H1 (cell line): Measurements from ENCODE around the gene SLC9C2. TPM values are rescaled to one million over a fixed set of nuclear protein-coding genes. Genes with fewer than 3 reads are reported as not detected.

Experiments
- CTCF ChIA-PET: fragments of 300-600 bp; sonication (Branson Sonifier 250); formaldehyde crosslinking; loops from one replicate; lab custom pipeline; 2021; ENCODE audit not compliant: partially characterized antibody; lab: Charles Lee
- POLR2A ChIA-PET: fragments of 300-600 bp; sonication (Branson Sonifier 250); formaldehyde crosslinking; loops from one replicate; lab custom pipeline; 2021; ENCODE audit warnings: inconsistent platforms; ENCODE audit not compliant: partially characterized antibody; lab: Charles Lee
- DNase-seq, 2 experiments: peaks; one replicate each; pipeline versions ENCODE4 v3.0.0 to v3.0.0-alpha.2; 2010 to 2022; ENCODE audit warnings: low spot score in 2 of 2, low read depth in 1 of 2, mixed read lengths in 1 of 2
- FAIRE-seq: peaks from 2 replicates; lab custom pipeline; 2011; peaks lifted over from hg19 to GRCh38; lab: Jason Lieb, UNC
- H2AFZ ChIP-seq: 2 replicates; pipeline ENCODE4 v1.8.1; 2012; ENCODE audit warnings: low read length, inconsistent platforms
- H2AK5ac ChIP-seq: 2 replicates; pipeline ENCODE4 v1.6.1; 2013; ENCODE audit warnings: low read depth, low read length
- H2BK120ac ChIP-seq: replicated peaks from 2 replicates; pipeline ENCODE3; 2013; ENCODE audit warnings: low read depth, low read length, inconsistent platforms
- H2BK12ac ChIP-seq: 2 replicates; pipeline ENCODE4 v1.6.1; 2013; ENCODE audit warnings: low read depth, low read length
- H2BK15ac ChIP-seq: 2 replicates; pipeline ENCODE4 v1.6.1; 2013; ENCODE audit warnings: low read length
- H2BK20ac ChIP-seq: 2 replicates; pipeline ENCODE4 v1.6.1; 2013; ENCODE audit warnings: low read length
- H2BK5ac ChIP-seq: 2 replicates; pipeline ENCODE4 v1.6.1; 2013; ENCODE audit warnings: low read depth, low read length
- H3K14ac ChIP-seq: 2 replicates; pipeline ENCODE4 v1.6.1; 2013; ENCODE audit warnings: inconsistent platforms; ENCODE audit not compliant: insufficient read length
- H3K18ac ChIP-seq: 2 replicates; pipeline ENCODE4 v1.6.1; 2013; ENCODE audit warnings: low read length; ENCODE audit errors: extremely low read depth
- H3K23ac ChIP-seq: 2 replicates; pipeline ENCODE4 v1.6.1; 2013; ENCODE audit warnings: inconsistent platforms; ENCODE audit not compliant: insufficient read length
- H3K23me2 ChIP-seq: 2 replicates; pipeline ENCODE4 v1.6.1; 2013; ENCODE audit warnings: low read depth, low read length
- H3K27ac ChIP-seq: 2 replicates; pipeline ENCODE4 v1.6.1; 2011; ENCODE audit warnings: low read depth, low read length, inconsistent platforms
- H3K27me3 ChIP-seq, 4 experiments: replicated peaks in 1 of 4; 1 replicate in 1 of 4; 2 replicates in 3 of 4; pipeline versions ENCODE4 v1.6.1 to v1.8.1; 2011 to 2013; ENCODE audit warnings: low read length in 3 of 4, mild to moderate bottlenecking in 3 of 4, inconsistent platforms in 2 of 4, mixed read lengths in 2 of 4, moderate library complexity in 1 of 4; ENCODE audit not compliant: control insufficient read depth in 3 of 4, insufficient read depth in 3 of 4; ENCODE audit errors: extremely low read depth in 1 of 4
- H3K36me3 ChIP-seq, 4 experiments: 2 replicates each; pipeline versions ENCODE4 v1.6.1 to v1.8.1; 2011 to 2013; ENCODE audit warnings: mild to moderate bottlenecking in 4 of 4, low read length in 3 of 4, moderate library complexity in 2 of 4, control low read depth in 1 of 4, inconsistent platforms in 1 of 4; ENCODE audit not compliant: insufficient read depth in 4 of 4, control insufficient read depth in 2 of 4
- H3K4ac ChIP-seq: replicated peaks from 2 replicates; pipeline ENCODE3; 2013; ENCODE audit warnings: low read length, low read depth, mixed read lengths, inconsistent platforms; ENCODE audit not compliant: insufficient read length
- H3K4me1 ChIP-seq, 4 experiments: replicated peaks in 1 of 4; 1 replicate in 1 of 4; 2 replicates in 3 of 4; pipeline versions ENCODE4 v1.6.1 to v1.8.1; 2011 to 2013; ENCODE audit warnings: low read length in 3 of 4, inconsistent platforms in 2 of 4, mixed read lengths in 1 of 4; ENCODE audit not compliant: insufficient read depth in 4 of 4, control insufficient read depth in 3 of 4
- H3K4me2 ChIP-seq, 2 experiments: 2 replicates each; pipeline versions ENCODE4 v1.6.1 to v1.8.1; 2011 to 2013; ENCODE audit warnings: low read depth in 2 of 2, low read length in 2 of 2, control low read depth in 1 of 2, inconsistent platforms in 1 of 2, mild to moderate bottlenecking in 1 of 2; ENCODE audit not compliant: insufficient read depth in 1 of 2
- H3K4me3 ChIP-seq, 4 experiments: fragments of 200-600, 300-600 bp in 1 of 4; sonication (generic), shearing (Covaris generic), sonication (Bioruptor Twin) in 1 of 4; 2 replicates each; pipeline versions ENCODE4 v1.5.1 to v1.8.1; 2011 to 2016; ENCODE audit warnings: low read length in 4 of 4, low read depth in 3 of 4, control low read depth in 2 of 4, inconsistent platforms in 2 of 4, mild to moderate bottlenecking in 2 of 4, mixed read lengths in 1 of 4, moderate library complexity in 1 of 4; ENCODE audit not compliant: insufficient read depth in 2 of 4; ENCODE audit errors: extremely low read depth in 1 of 4
- H3K56ac ChIP-seq: replicated peaks from 2 replicates; pipeline ENCODE3; 2013; ENCODE audit warnings: low read depth, mild to moderate bottlenecking, mixed read lengths, low read length, inconsistent platforms; ENCODE audit not compliant: insufficient read length
- H3K79me1 ChIP-seq: 2 replicates; pipeline ENCODE4 v1.6.1; 2013; ENCODE audit warnings: low read depth, low read length, control low read depth
- H3K79me2 ChIP-seq, 2 experiments: 2 replicates each; pipeline versions ENCODE4 v1.6.1 to v1.8.1; 2012 to 2013; ENCODE audit warnings: low read length in 2 of 2, mild to moderate bottlenecking in 2 of 2, inconsistent platforms in 1 of 2; ENCODE audit not compliant: insufficient read depth in 2 of 2, control insufficient read depth in 1 of 2
- H3K9ac ChIP-seq, 4 experiments: replicated peaks in 1 of 4; 1 replicate in 1 of 4; 2 replicates in 3 of 4; pipeline versions ENCODE4 v1.6.1 to v1.8.1; 2011 to 2013; ENCODE audit warnings: low read depth in 3 of 4, low read length in 3 of 4, control low read depth in 2 of 4, mild to moderate bottlenecking in 2 of 4, moderate library complexity in 2 of 4, inconsistent platforms in 1 of 4; ENCODE audit errors: extremely low read depth in 1 of 4
- H3K9me3 ChIP-seq, 2 experiments: 2 replicates each; pipeline versions ENCODE4 v1.6.1 to v1.8.1; 2012 to 2013; ENCODE audit warnings: mild to moderate bottlenecking in 2 of 2, moderate library complexity in 2 of 2, control low read depth in 1 of 2, inconsistent platforms in 1 of 2, low read depth in 1 of 2, low read length in 1 of 2, mixed read lengths in 1 of 2; ENCODE audit not compliant: insufficient read depth in 2 of 2
- H4K20me1 ChIP-seq, 2 experiments: replicated peaks in 1 of 2; 2 replicates each; pipeline versions ENCODE3 to v1.8.1; 2011 to 2013; ENCODE audit warnings: inconsistent platforms in 2 of 2, low read length in 2 of 2, mild to moderate bottlenecking in 1 of 2; ENCODE audit not compliant: insufficient read depth in 2 of 2, control insufficient read depth in 1 of 2
- H4K5ac ChIP-seq: 2 replicates; pipeline ENCODE4 v1.6.1; 2013; ENCODE audit warnings: low read length, low read depth, mixed read lengths, inconsistent platforms; ENCODE audit not compliant: insufficient read length
- H4K8ac ChIP-seq: 2 replicates; pipeline ENCODE4 v1.8.0; 2013; ENCODE audit warnings: mild to moderate bottlenecking, moderate library complexity, low read length, inconsistent platforms; ENCODE audit not compliant: insufficient read depth; ENCODE audit errors: extremely low read depth
- H4K91ac ChIP-seq: replicated peaks from 2 replicates; pipeline ENCODE3; 2013; ENCODE audit warnings: low read length, mixed read lengths, inconsistent platforms; ENCODE audit not compliant: insufficient read length
- ASH2L ChIP-seq: fragments of 200-600, 300-600 bp; sonication (generic); IDR thresholded peaks from one replicate; pipeline ENCODE4 v1.7.1; 2017; ENCODE audit warnings: low read length
- BACH1 ChIP-seq: IDR thresholded peaks from 2 replicates; pipeline ENCODE4 v1.6.1; 2012; ENCODE audit warnings: low read length, improper control_type of control experiment
- RFX5 ChIP-seq: IDR thresholded peaks from 2 replicates; pipeline ENCODE4 v1.6.1; 2011; ENCODE audit warnings: low read depth, low read length, improper control_type of control experiment, borderline replicate concordance
- SRF ChIP-seq: IDR thresholded peaks from 2 replicates; pipeline ENCODE4 v1.6.1; 2011; ENCODE audit warnings: mild to moderate bottlenecking, low read depth, low read length, moderate library complexity
- SUZ12 ChIP-seq: fragments of 200-600 bp; sonication (generic); IDR thresholded peaks from 2 replicates; pipeline ENCODE4 v1.6.1; 2012; ENCODE audit warnings: mild to moderate bottlenecking, inconsistent platforms, low read length, moderate library complexity, mixed read lengths
- TAF7 ChIP-seq: optimal IDR thresholded peaks from 2 replicates; pipeline ENCODE3; 2011; ENCODE audit warnings: low read depth, mild to moderate bottlenecking, inconsistent platforms, low read length, moderate library complexity, borderline replicate concordance
- TEAD4 ChIP-seq: IDR thresholded peaks from 2 replicates; pipeline ENCODE4 v1.6.1; 2012; ENCODE audit warnings: low read depth, low read length, inconsistent platforms, mixed read lengths
- ZNF274 ChIP-seq: IDR thresholded peaks from 2 replicates; pipeline ENCODE4 v1.7.0; 2012; ENCODE audit warnings: low read length, borderline replicate concordance; ENCODE audit errors: extremely low read depth
- WGBS, 2 experiments: shearing (Covaris generic) in 1 of 2; methylation state at CpG; one replicate each; pipeline versions ENCODE4 v1.1.6 to v1.1.7; 2013 to 2015; ENCODE audit warnings: low lambda C conversion rate in 2 of 2, mixed read lengths in 2 of 2, inconsistent platforms in 1 of 2, low coverage in 1 of 2, missing lambda C conversion rate in 1 of 2; ENCODE audit not compliant: insufficient replicate concordance in 2 of 2, insufficient coverage in 1 of 2, insufficient read length in 1 of 2; ENCODE audit errors: extremely low coverage in 1 of 2, missing lambda C conversion rate in 1 of 2; 5-methylcytosine and 5-hydroxymethylcytosine counted together
- polyA plus RNA-seq, 7 experiments: library from polyadenylated mRNA; depleted of rRNA in 3 of 7; stranded (reverse) in 5 of 7; unstranded in 2 of 7; fragments of >200 nt in 5 of 7; fragments of 200-250 nt in 2 of 7; gene quantifications; 1 replicate in 5 of 7; 2 replicates in 1 of 7; 4 replicates in 1 of 7; pipeline versions ENCODE4 v1.2.1 to v1.2.3, GENCODE V29; 2011 to 2013; ENCODE audit warnings: missing spikeins in 2 of 7, mixed read lengths in 2 of 7
- total RNA-seq: library from RNA; stranded (reverse); fragmentation: NEBNext Ultra II Directional; extraction: Animal tissue kit (Norgen Biotek cat#: 25700); gene quantifications from 2 replicates; pipeline ENCODE4 v1.2.1, GENCODE V29; 2021

Gene SLC9C2
- total and polyA plus RNA-seq, 2 of the 8 experiments (the other 6 are each of a cell fraction or from before 2014, with no cell fraction given), result not detected

DNA sequence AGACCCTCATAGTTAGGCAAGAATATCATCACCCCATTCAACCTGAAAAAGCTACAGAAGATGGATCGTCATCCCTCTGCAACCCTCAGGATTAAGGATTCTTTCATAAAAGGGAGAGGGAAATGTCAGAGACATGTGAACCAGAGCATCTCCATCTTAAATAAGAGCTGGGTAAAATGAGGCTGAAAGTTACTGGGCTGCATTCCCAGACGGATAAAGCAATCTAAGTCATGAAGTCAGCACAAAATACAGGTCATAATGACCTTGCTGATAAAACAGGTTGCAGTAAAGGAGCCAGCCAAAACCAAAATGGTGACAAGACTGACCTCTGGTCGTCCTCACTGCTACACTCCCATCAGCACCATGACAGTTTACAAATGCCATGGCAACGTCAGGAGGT lies 103.1 kb downstream of the SLC9C2 start:
- CTCF ChIA-PET, result interaction anchor here (0.9 to 1.4 kb wide), 2 partner anchors 8 to 10 kb away, joined by 3 read pairs; no protein-coding TSS in a partner anchor
- FAIRE-seq, result no peak

More for the DNA sequence above, 103.1 kb downstream of the SLC9C2 start:
- no peak overlapping the region for H3K56ac ChIP-seq
- no peaks in the 10 kb centered on the region for H3K23me2 ChIP-seq
- no peak overlapping the region for H2BK20ac ChIP-seq
- no peak for TF ChIP-seq TAF7
- TF ChIP-seq SUZ12, result no peak
- TF ChIP-seq RFX5, result no peak
- no peak for TF ChIP-seq ZNF274
- no peak for TF ChIP-seq TEAD4
- no peak for TF ChIP-seq SRF
- no peak for TF ChIP-seq ASH2L
- no peak for TF ChIP-seq BACH1
- peaks cover 0 to 2% (median 0%) of the 10 kb centered on the region in 4 experiments; a peak in 1 of 8 replicates for H3K36me3 ChIP-seq
- H3K4me3 ChIP-seq, result no peak overlapping the region
- no peak overlapping the region for H4K5ac ChIP-seq
- H4K91ac ChIP-seq, result no peak overlapping the region
- H2BK15ac ChIP-seq, result no peak overlapping the region
- H3K27me3 ChIP-seq, result no peaks in the 10 kb centered on the region
- H2BK5ac ChIP-seq, result no peak overlapping the region
- H3K14ac ChIP-seq, result no peak overlapping the region
- H2BK120ac ChIP-seq, result no peak overlapping the region
- no peak overlapping the region for H3K18ac ChIP-seq
- POLR2A ChIA-PET, result interaction anchor here (1.1 kb wide), 1 partner anchor 8 kb away, joined by 4 read pairs; no protein-coding TSS in a partner anchor
- no peaks in the 10 kb centered on the region for H3K79me1 ChIP-seq
- peaks cover 13 to 22% of the 10 kb centered on the region in 2 experiments for H3K9me3 ChIP-seq
- no peak overlapping the region for H4K8ac ChIP-seq
- no peak overlapping the region for H2BK12ac ChIP-seq
- H3K27ac ChIP-seq, result no peak overlapping the region
- H3K79me2 ChIP-seq, result no peaks in the 10 kb centered on the region
- 90% methylated on average over 4 of the region's 4 CpGs; no CpG with 5 or more reads in 1 of the 2 experiments for WGBS, 2 experiments
- no peaks in the 10 kb centered on the region for H4K20me1 ChIP-seq
- DNase-seq, result no peak
- H3K23ac ChIP-seq, result no peak overlapping the region
- H3K4me1 ChIP-seq, result no peaks in the 10 kb centered on the region
- H3K9ac ChIP-seq, result no peak overlapping the region
- H2AFZ ChIP-seq, result no peak overlapping the region
- H3K4me2 ChIP-seq, result no peak overlapping the region
- no peak overlapping the region for H3K4ac ChIP-seq
- no peak overlapping the region for H2AK5ac ChIP-seq
